ENCODE results near the gene ANXA11. TPM values are rescaled to one million over a fixed set of nuclear protein-coding genes. Genes with fewer than 3 reads are reported as not detected.

The ANXA11 gene
- total RNA-seq, 1 donor from 2014 or later, result 178 TPM

GRCh38 chr10:80110986-80111385 lies 94.4 kb downstream of the ANXA11 start:
- intact Hi-C loops (cut with micrococcal nuclease), result no loop called here
- Mint-ChIP-seq H3K9me3 (peaks cover 24% of the 10 kb centered on the region), H3K27me3 (peaks cover 2% of the 10 kb centered on the region), H3K4me3 (no peak overlapping the region), H3K27ac (no peak overlapping the region), H3K4me1 (no peaks in the 10 kb centered on the region), H3K36me3 (ENCODE audit: low read depth) (peaks cover 6% of the 10 kb centered on the region)
- ChIA-PET POLR2A (interaction anchor here (0.7 kb wide), 1 partner anchor 21 kb away, joined by 3 read pairs; no protein-coding TSS in a partner anchor), CTCF (no interaction called here)
- DNase-seq (no peak), ATAC-seq (ENCODE audit: low read depth) (no peak)
- TF ChIP-seq CTCF (IDR thresholded peaks at IDR 0.05), result no peak

DNA sequence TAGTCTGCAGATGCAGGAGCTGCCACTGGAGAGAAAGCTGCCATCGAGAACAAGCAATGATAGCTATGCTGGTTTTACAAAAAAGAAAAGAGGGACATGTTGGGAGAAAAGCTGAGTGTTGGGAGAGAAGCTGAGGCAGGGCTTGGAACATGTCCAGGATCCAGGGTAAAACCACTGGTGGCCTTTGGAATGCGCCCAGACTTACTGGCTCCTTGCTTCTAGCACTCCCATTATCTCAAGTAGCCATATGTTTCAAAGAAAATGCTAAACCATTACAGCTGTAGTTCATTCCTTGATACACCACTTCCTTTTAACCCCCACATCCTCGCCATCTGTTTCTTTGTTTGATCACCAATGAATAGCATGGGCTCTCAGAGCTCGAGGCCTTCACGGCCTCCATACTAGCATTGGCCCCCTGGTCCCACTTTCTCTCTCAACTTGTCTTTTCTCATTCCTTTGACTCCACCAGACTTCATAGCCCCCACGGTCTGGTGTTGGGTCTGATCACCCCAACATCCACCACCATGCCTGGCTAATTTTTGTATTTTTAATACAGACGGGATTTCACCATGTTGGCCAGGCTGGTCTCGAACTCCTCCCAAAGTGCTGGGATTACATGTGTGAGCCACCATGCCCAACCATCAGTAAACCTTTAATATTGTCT lies 96.6 kb downstream of the ANXA11 start:
- ChIA-PET CTCF (no interaction called here), POLR2A (no interaction called here)
- intact Hi-C loops (cut with micrococcal nuclease), result no loop called here
- DNase-seq (no peak), ATAC-seq (ENCODE audit: low read depth) (no peak)
- Mint-ChIP-seq H3K27me3 (peaks cover 2% of the 10 kb centered on the region), H3K27ac (no peak overlapping the region), H3K9me3 (peaks cover 24% of the 10 kb centered on the region), H3K4me1 (no peaks in the 10 kb centered on the region), H3K4me3 (no peak overlapping the region), H3K36me3 (ENCODE audit: low read depth) (peaks cover 6% of the 10 kb centered on the region)
- TF ChIP-seq CTCF (IDR thresholded peaks at IDR 0.05), result no peak

- Mint-ChIP-seq H3K27ac (no peak overlapping the region), H3K4me3 (no peak overlapping the region), H3K27me3 (peaks cover 2% of the 10 kb centered on the region), H3K9me3 (peaks cover 19% of the 10 kb centered on the region), H3K4me1 (no peaks in the 10 kb centered on the region), H3K36me3 (ENCODE audit: low read depth) (peaks cover 6% of the 10 kb centered on the region)
- CTCF ChIA-PET, result no interaction called here
- intact Hi-C loops (cut with micrococcal nuclease), result no loop called here
- POLR2A ChIA-PET, result no interaction called here
- ATAC-seq (ENCODE audit: low read depth), result peak; percentile 21
- no peak for DNase-seq
- no peak for TF ChIP-seq CTCF (IDR thresholded peaks at IDR 0.05)
These were observed 101.0 kb downstream of the ANXA11 start for GRCh38 chr10:80104066-80104926.

Other genes starting within 250 kb of the ANXA11 start
- 14.7 and 16.2 TPM in 2 replicates for gene TMEM254, start 126.9 kb downstream of the ANXA11 start, total RNA-seq
- not detected in 2 replicates for gene PLAC9, start 72.8 kb downstream of the ANXA11 start, total RNA-seq
- gene MAT1A, start 84.1 kb upstream of the ANXA11 start, total RNA-seq, result not detected in 2 replicates
- gene DYDC1, start 151.2 kb upstream of the ANXA11 start, total RNA-seq, result not detected in 2 replicates
- not detected in 2 replicates for gene DYDC2, start 151.2 kb upstream of the ANXA11 start, total RNA-seq
- gene PRXL2A, start 203.0 kb upstream of the ANXA11 start, total RNA-seq, result 8.5 and 10.3 TPM in 2 replicates
- 18.9 and 20.7 TPM in 2 replicates for gene TSPAN14, start 248.8 kb upstream of the ANXA11 start, total RNA-seq

Measured in activated B cell treated with CpG ODN at 0.5 μM for 24 hours (primary cell).